ENCODE results near the gene STARD5.

STARD5 gene

DNA sequence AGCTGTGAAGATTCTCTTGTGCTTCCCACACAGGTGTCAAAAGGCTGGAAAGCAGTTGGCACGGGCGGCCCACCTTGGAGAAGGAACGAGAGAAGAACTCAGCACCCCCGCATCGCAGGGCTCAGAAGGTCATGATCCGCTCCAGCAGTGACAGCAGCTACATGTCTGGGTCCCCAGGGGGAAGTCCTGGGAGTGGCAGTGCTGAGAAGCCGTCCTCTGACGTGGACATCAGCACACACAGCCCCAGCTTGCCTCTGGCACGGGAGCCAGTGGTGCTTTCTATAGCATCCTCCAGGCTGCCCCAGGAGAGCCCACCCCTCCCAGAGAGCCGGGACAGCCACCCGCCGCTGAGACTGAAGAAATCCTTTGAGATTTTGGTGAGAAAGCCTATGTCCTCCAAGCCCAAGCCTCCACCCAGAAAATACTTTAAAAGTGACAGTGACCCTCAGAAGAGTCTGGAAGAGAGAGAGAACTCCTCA is 31.4 kb downstream of the STARD5 start:
- peak; percentile 58 for DNase-seq (ENCODE audit: low read depth)

DNA sequence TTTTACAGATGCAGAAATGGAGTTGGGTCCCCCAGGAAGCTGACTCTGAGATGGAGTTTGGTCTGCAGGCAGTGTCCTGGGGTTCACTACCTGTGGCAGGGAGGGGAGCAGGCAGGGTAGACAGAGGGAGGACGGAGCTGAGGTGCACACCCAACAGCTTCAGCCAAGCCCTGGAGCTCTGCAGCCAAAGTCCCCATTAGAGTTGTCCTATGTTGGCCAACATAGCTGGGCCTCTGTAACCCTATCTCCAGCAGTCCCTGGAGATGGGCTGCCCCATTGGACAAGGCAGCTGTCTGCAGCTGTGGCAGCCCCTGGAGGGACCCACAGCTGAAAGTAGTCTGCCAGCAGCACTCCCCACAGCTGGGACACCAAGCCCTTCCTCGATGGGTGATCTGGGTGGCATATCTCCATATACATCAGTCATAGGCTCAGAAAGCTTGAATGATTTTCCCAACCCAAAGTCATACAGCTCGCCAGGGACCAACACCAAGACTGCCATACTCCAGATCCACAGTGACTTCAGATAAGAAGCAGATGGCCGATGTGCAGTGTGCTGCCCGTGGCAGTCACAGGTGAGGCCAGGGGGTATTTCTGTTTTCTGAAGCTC is 31.9 kb downstream of the STARD5 start:
- DNase-seq (ENCODE audit: low read depth) = no peak

DNA sequence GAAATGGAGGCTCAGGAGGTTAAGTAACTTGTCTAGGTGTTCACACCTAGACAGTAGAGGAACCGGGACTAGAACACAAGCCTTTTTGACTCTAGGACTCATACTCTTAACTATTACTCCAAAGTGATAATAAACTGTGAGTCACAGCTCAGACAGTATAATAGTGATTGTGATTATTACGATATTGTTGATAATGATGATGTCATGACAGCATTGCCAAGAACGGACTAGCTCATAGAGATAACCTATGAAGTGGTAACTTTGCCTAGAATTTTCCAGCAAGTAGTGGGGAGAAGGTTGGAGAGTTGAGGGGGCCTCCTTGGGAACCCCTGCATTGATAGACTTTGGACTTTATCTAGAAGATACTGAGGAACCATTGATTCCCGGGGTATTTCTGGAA is 34.0 kb downstream of the STARD5 start:
- no peak for DNase-seq (ENCODE audit: low read depth)

- DNase-seq (ENCODE audit: low read depth) = no peak
These were observed 35.3 kb downstream of the STARD5 start for GRCh38 chr15:81288616-81289015.

DNA sequence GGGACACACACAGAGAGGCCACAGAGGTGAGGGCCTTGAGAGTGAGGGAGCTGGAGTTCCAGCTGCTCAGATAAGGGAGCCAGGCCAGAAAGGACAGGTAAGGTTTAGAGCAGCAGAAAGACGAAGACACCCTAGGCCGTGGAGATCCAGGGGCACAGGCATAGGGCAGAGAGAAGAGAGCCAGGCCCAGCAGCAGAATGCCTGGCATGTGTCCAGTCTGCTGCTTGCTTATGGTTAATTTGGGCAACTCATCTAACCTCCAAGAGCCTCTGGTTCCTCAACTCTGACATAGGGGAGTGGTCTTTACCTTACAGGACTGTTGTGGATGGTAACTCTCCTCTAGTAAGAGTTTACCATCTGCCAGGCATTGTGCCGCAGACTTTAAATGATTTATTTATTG is 35.9 kb downstream of the STARD5 start:
- DNase-seq (ENCODE audit: low read depth) = no peak

GRCh38 chr15:81286621-81287121 is 37.3 kb downstream of the STARD5 start:
- DNase-seq (ENCODE audit: low read depth) = no peak

DNA sequence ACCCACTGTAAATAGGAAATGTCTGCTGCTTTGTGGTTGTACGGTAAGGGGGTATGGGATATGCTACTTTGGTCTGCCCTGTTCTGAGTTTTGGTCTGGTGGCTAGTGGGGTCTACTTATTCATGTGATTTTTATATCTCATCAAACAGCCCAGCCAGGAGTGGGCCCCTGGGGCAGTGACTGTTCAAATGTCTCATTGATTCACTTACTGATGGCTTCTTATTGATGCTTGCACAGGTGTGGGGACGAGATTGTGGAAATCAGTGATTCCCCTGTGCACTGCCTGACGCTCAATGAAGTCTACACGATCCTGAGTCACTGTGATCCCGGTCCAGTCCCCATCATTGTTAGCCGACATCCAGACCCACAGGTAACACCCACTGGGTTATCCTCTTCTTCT is 38.5 kb downstream of the STARD5 start:
- no peak for DNase-seq (ENCODE audit: low read depth)

GRCh38 chr15:81284256-81285031 is 39.5 kb downstream of the STARD5 start:
- no peak for DNase-seq (ENCODE audit: low read depth)

DNA sequence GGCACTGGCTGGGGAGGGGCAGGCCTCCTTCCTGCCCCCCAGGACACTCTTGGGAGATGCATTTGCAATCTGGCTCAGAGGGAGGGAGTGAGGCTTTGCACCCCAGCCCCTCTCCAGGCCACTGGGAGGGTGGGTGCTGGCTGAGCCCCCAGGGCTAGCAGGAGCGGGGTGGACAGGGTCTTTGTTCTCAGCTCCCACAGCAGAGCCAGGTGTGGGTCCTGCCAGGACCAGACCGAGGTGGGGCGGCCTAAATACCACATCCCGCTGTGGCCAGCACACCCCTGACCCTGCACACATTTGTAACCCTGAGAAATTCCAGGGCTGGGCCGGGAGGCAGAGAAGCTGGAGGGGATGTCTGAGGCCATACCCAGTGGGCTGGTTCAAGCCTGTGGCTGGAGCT is 41.0 kb downstream of the STARD5 start:
- no peak for DNase-seq (ENCODE audit: low read depth)

- DNase-seq (ENCODE audit: low read depth) = no peak
These were observed 41.4 kb downstream of the STARD5 start for GRCh38 chr15:81282606-81282895.

- no peak for DNase-seq (ENCODE audit: low read depth)
These were observed 42.0 kb downstream of the STARD5 start for GRCh38 chr15:81281766-81282605.

GRCh38 chr15:81281456-81281735 is 42.5 kb downstream of the STARD5 start:
- DNase-seq (ENCODE audit: low read depth) = no peak

GRCh38 chr15:81280696-81281455 is 43.1 kb downstream of the STARD5 start:
- DNase-seq (ENCODE audit: low read depth) = no peak

DNA sequence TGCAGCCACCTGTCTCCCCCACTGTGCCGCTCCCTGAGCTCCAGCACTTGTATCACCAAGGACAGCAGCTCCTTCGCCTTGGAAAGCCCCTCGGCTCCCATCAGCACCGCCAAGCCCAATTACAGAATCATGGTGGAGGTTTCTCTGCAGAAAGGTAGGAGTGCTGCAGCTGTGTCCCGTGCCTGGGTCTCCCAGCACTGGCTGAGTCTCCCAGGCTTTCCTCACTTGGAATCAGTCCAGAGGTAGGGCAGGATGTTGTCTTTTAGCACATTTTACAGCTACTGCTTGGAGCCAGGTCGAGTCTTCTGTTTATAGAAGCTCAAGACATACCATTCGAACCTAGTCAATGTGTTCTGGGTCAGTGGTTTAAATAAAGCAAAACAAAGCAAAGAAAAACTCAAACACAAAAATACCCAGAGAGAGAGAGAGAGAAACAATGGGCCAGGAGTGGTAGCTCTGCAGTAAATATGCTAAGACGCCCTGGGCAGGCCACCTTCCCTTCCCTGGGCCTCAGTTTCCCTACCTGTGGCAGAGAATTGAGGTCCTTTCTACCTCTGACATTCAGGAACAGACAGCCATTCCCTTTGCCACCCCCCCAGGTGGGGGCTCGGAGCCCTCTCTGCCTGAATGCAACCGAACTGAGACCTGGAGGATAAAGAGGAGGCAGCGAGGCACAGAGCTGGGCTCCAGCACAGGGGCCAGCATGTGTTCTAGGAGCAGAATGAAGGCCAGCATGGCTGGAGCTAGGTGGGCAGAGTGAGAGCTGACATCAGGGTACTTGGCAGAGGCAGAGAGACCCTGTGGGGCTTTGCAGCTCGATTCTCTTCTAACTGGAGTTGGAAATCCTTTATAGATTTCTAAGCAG is 44.1 kb downstream of the STARD5 start:
- DNase-seq (ENCODE audit: low read depth) = no peak

- no peak for DNase-seq (ENCODE audit: low read depth)
These were observed 45.5 kb downstream of the STARD5 start for GRCh38 chr15:81278306-81279029.

- DNase-seq (ENCODE audit: low read depth) = no peak
These were observed 46.1 kb downstream of the STARD5 start for GRCh38 chr15:81277851-81278250.

GRCh38 chr15:81276967-81277366 is 47.0 kb downstream of the STARD5 start:
- DNase-seq (ENCODE audit: low read depth) = no peak

DNA sequence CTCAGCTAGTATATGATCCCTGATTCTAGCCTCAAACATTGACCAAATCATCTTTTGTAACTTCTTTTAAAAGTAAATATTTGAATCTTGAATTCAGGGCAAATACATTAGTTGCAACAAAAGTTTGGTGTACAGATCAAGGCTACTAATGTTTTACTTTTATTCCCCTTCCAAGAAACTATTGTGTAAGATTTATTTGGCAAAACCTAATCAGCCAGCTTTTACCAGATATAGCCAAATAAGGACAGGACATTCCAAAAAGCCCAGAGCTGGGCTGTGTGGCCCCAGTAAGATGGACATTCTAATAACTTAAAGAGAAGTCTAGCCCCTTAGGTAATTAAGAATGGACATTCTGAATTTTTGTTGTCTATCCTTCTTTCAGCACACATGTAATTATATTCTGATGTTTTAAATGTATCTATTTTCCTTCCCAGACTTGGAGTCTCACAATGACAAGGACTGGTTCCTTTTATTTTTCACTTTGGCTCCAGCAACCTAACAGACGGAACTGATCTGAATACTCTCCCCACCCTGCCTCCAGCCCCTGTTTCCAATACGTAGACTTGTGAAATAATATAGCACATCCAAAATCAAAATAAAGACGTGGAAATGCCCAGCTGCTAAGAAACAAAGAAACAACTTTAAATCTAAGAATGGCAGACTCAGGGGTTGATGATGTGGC is 48.1 kb downstream of the STARD5 start:
- DNase-seq (ENCODE audit: low read depth) = no peak

DNA sequence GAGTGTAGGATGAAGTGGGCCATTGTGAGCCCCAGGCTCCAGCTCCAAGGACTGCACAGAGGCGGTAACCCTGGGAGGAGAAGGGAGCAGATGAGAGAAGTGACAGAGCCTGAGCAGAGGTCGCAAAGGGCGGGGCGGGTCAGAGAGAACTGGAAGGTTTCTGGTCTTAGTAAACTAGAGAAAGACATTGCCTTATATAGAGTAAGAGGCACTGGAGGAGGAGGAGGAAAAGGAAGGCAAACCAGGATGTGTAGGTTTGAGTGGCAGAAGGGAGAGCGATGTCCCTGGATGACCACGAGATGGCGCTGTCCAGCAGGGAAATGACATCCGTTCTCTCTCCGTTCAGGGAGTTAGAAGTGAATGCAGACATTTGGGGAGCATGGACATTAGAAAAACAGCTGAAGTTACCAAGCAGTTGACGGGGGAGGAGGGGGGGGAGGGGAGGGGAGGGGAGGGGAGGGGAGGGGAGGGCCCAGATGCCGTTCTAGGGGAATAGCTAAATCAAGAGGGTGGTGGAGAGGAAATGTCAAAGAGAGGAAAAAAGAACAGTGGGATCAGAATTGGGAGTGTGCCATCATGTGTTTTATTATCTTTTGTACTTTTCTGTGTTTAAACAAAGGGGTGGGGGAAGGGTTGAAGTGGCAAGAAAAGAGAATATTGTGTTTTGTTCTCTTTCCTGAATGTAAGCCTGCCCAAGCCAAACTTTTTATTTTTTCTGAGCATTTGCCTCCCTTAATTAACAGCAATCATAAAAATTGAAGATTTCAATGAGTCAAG is 48.8 kb downstream of the STARD5 start:
- peak; percentile 52 for DNase-seq (ENCODE audit: low read depth)
